GM12878 (cell line): ENCODE measurements around the gene CCDC194.

Experiments
- EGR1 ChIP-seq, 2 experiments: IDR thresholded peaks; 1 replicate in 1 of 2; 2 replicates in 1 of 2; pipeline ENCODE4 v1.6.1; 2011 to 2012; ENCODE audit warnings: low read depth in 2 of 2, low read length in 2 of 2, borderline replicate concordance in 1 of 2, mild to moderate bottlenecking in 1 of 2, moderate library complexity in 1 of 2
- HDGF ChIP-seq: fragments of 450-650 bp; IDR thresholded peaks from 2 replicates; pipeline ENCODE4 v1.6.1; 2016; ENCODE audit warnings: antibody characterized with exemption
- IKZF1 ChIP-seq: fragments of 450-650 bp; conservative IDR thresholded peaks from 2 replicates; pipeline ENCODE4 v1.6.1; 2017; ENCODE audit warnings: antibody characterized with exemption, mild to moderate bottlenecking
- NR2F1 ChIP-seq: fragments of 450-650 bp; conservative IDR thresholded peaks from 2 replicates; pipeline ENCODE4 v1.6.1; 2017; ENCODE audit warnings: mild to moderate bottlenecking
- POLR2A ChIP-seq: IDR thresholded peaks from 2 replicates; pipeline ENCODE4 v1.6.1; 2011; ENCODE audit warnings: low read depth, mild to moderate bottlenecking, low read length
- SIX5 ChIP-seq: IDR thresholded peaks from 2 replicates; pipeline ENCODE4 v1.6.1; 2011; ENCODE audit warnings: mild to moderate bottlenecking, low read depth, low read length, moderate library complexity; ENCODE audit not compliant: severe bottlenecking
- TARDBP ChIP-seq: IDR thresholded peaks from 2 replicates; pipeline ENCODE4 v1.6.1; 2016; ENCODE audit warnings: borderline replicate concordance
- TF ChIP-seq, protein P1 (sequence below): IDR thresholded peaks from 2 replicates; pipeline ENCODE4 v1.6.1; 2011; ENCODE audit warnings: borderline replicate concordance, low read depth, mild to moderate bottlenecking, moderate library complexity, low read length; ENCODE audit not compliant: insufficient read depth, poor library complexity, severe bottlenecking
- TF ChIP-seq, protein P2 (sequence below): IDR thresholded peaks from 2 replicates; pipeline ENCODE4 v1.6.1; 2011; ENCODE audit warnings: borderline replicate concordance, low read depth, mild to moderate bottlenecking, moderate library complexity, mixed read lengths, low read length; ENCODE audit not compliant: insufficient read depth; ENCODE audit errors: extremely low read length
- TF ChIP-seq, protein P3 (sequence below), 3 experiments: IDR thresholded peaks in 2 of 3; conservative IDR thresholded peaks in 1 of 3; 2 replicates each; pipeline ENCODE4 v1.5.1; 2011; ENCODE audit warnings: low read depth in 3 of 3, low read length in 3 of 3, mild to moderate bottlenecking in 3 of 3, control low read depth in 2 of 3, moderate library complexity in 2 of 3, inconsistent platforms in 1 of 3, mixed read lengths in 1 of 3; ENCODE audit not compliant: control insufficient read depth in 2 of 3, insufficient read depth in 1 of 3; ENCODE audit errors: extremely low read depth in 1 of 3
- TF ChIP-seq, protein P4 (sequence below): fragments of 450-650 bp; IDR thresholded peaks from 2 replicates; pipeline ENCODE4 v1.6.1; 2018; ENCODE audit warnings: borderline replicate concordance, mild to moderate bottlenecking; ENCODE audit not compliant: partially characterized antibody
- TF ChIP-seq, protein P5 (sequence below): fragments of 450-650 bp; formaldehyde crosslinking; IDR thresholded peaks from 2 replicates; pipeline ENCODE4 v1.4.0; 2020; ENCODE audit warnings: mild to moderate bottlenecking, moderate library complexity

DNA sequence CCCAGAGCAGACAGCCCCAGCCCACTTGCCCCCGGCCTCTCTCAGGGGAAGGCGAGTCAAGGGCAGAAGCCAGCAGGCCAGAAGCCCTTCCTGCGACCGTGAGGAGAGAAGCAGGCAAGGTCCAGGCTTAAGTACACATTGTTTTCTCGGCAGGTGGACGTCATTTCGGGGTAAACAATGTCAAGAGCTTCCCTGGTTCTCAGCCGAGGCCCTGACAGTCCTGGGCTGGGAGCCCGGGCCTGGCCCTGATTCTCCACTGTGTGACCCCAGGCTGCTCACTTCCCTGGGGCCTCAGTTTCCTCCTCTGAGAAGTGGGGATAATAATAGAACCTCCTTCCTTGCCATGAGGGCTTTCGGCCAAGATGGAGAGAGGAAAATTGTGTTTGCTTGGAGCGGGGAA, 36.3 kb downstream of the CCDC194 start:
- TF ChIP-seq, protein P1, sequence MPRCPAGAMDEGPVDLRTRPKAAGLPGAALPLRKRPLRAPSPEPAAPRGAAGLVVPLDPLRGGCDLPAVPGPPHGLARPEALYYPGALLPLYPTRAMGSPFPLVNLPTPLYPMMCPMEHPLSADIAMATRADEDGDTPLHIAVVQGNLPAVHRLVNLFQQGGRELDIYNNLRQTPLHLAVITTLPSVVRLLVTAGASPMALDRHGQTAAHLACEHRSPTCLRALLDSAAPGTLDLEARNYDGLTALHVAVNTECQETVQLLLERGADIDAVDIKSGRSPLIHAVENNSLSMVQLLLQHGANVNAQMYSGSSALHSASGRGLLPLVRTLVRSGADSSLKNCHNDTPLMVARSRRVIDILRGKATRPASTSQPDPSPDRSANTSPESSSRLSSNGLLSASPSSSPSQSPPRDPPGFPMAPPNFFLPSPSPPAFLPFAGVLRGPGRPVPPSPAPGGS = no peak
- TF ChIP-seq NR2F1 (no peak), POLR2A (no peak), EGR1 (IDR thresholded peaks at IDR 0.05; ENCODE audit: borderline replicate concordance in 1 of 2, low read depth in 2 of 2, low read length in 2 of 2) (no peak), HDGF (no peak), IKZF1 (no peak), TARDBP (no peak), SIX5 (no peak)
- TF ChIP-seq, protein P2, sequence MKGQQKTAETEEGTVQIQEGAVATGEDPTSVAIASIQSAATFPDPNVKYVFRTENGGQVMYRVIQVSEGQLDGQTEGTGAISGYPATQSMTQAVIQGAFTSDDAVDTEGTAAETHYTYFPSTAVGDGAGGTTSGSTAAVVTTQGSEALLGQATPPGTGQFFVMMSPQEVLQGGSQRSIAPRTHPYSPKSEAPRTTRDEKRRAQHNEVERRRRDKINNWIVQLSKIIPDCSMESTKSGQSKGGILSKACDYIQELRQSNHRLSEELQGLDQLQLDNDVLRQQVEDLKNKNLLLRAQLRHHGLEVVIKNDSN = no peak
- TF ChIP-seq, protein P3, sequence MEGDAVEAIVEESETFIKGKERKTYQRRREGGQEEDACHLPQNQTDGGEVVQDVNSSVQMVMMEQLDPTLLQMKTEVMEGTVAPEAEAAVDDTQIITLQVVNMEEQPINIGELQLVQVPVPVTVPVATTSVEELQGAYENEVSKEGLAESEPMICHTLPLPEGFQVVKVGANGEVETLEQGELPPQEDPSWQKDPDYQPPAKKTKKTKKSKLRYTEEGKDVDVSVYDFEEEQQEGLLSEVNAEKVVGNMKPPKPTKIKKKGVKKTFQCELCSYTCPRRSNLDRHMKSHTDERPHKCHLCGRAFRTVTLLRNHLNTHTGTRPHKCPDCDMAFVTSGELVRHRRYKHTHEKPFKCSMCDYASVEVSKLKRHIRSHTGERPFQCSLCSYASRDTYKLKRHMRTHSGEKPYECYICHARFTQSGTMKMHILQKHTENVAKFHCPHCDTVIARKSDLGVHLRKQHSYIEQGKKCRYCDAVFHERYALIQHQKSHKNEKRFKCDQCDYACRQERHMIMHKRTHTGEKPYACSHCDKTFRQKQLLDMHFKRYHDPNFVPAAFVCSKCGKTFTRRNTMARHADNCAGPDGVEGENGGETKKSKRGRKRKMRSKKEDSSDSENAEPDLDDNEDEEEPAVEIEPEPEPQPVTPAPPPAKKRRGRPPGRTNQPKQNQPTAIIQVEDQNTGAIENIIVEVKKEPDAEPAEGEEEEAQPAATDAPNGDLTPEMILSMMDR (IDR thresholded peaks at IDR 0.05 in 2 of 3, conservative IDR thresholded peaks at IDR 0.05 in 1 of 3; ENCODE audit: control insufficient read depth in 2 of 3, extremely low read depth in 1 of 3, insufficient read depth in 1 of 3, low read depth in 3 of 3, low read length in 3 of 3) = no peak
- TF ChIP-seq, protein P4, sequence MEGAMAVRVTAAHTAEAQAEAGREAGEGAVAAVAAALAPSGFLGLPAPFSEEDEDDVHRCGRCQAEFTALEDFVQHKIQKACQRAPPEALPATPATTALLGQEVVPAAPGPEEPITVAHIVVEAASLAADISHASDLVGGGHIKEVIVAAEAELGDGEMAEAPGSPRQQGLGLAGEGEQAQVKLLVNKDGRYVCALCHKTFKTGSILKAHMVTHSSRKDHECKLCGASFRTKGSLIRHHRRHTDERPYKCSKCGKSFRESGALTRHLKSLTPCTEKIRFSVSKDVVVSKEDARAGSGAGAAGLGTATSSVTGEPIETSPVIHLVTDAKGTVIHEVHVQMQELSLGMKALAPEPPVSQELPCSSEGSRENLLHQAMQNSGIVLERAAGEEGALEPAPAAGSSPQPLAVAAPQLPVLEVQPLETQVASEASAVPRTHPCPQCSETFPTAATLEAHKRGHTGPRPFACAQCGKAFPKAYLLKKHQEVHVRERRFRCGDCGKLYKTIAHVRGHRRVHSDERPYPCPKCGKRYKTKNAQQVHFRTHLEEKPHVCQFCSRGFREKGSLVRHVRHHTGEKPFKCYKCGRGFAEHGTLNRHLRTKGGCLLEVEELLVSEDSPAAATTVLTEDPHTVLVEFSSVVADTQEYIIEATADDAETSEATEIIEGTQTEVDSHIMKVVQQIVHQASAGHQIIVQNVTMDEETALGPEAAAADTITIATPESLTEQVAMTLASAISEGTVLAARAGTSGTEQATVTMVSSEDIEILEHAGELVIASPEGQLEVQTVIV = no peak
- TF ChIP-seq, protein P5, sequence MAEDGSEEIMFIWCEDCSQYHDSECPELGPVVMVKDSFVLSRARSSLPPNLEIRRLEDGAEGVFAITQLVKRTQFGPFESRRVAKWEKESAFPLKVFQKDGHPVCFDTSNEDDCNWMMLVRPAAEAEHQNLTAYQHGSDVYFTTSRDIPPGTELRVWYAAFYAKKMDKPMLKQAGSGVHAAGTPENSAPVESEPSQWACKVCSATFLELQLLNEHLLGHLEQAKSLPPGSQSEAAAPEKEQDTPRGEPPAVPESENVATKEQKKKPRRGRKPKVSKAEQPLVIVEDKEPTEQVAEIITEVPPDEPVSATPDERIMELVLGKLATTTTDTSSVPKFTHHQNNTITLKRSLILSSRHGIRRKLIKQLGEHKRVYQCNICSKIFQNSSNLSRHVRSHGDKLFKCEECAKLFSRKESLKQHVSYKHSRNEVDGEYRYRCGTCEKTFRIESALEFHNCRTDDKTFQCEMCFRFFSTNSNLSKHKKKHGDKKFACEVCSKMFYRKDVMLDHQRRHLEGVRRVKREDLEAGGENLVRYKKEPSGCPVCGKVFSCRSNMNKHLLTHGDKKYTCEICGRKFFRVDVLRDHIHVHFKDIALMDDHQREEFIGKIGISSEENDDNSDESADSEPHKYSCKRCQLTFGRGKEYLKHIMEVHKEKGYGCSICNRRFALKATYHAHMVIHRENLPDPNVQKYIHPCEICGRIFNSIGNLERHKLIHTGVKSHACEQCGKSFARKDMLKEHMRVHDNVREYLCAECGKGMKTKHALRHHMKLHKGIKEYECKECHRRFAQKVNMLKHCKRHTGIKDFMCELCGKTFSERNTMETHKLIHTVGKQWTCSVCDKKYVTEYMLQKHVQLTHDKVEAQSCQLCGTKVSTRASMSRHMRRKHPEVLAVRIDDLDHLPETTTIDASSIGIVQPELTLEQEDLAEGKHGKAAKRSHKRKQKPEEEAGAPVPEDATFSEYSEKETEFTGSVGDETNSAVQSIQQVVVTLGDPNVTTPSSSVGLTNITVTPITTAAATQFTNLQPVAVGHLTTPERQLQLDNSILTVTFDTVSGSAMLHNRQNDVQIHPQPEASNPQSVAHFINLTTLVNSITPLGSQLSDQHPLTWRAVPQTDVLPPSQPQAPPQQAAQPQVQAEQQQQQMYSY (CRISPR knock-in tag) = no peak
